ENCODE data around the gene TMED4.

Gene TMED4

GRCh38 chr7:44621034-44621749 is 39.2 kb upstream of the TMED4 start:
- Histone ChIP-seq H3K9me3 (ENCODE audit: control insufficient read depth, insufficient read depth, low read length) (no peaks in the 10 kb centered on the region), H3K27me3 (ENCODE audit: control insufficient read depth, insufficient read depth, low read length) (no peaks in the 10 kb centered on the region), H3K36me3 (ENCODE audit: control insufficient read depth, insufficient read depth, low read length) (no peaks in the 10 kb centered on the region), H3K4me1 (ENCODE audit: control insufficient read depth, insufficient read depth, low read length) (no peaks in the 10 kb centered on the region), H3K27ac (ENCODE audit: low read length) (no peak overlapping the region), H3K4me3 (ENCODE audit: low read length) (no peak overlapping the region)
- no CpG with 5 or more reads among the region's 11 CpGs for WGBS (ENCODE audit: insufficient coverage, insufficient read length)
- DNase-seq (ENCODE audit: low read depth, low spot score) = no peak

DNA sequence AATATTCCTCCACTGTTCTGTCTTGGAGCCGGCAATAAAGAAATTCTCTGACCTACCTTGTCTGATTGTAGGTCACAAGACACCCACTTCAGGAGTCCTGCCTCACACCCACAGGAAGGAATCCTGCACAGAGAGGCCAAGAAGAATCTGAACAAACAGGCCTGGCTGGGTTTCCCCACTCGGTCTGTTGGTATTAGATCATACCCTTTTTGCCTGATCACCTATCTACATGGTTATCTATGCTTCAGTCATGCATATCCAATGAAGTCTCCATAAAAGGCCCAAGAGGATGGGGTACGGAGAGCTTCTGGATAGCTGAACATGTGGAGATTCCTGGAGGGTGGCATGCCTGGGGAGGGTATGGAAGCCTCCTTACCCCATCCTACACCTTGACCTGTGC is 36.7 kb upstream of the TMED4 start:
- H3K9me3 ChIP-seq (ENCODE audit: control insufficient read depth, insufficient read depth, low read length) = no peaks in the 10 kb centered on the region
- H3K4me3 ChIP-seq (ENCODE audit: low read length) = no peak overlapping the region
- no peaks in the 10 kb centered on the region for H3K36me3 ChIP-seq (ENCODE audit: control insufficient read depth, insufficient read depth, low read length)
- H3K27ac ChIP-seq (ENCODE audit: low read length) = no peak overlapping the region
- no peaks in the 10 kb centered on the region for H3K4me1 ChIP-seq (ENCODE audit: control insufficient read depth, insufficient read depth, low read length)
- DNase-seq (ENCODE audit: low read depth, low spot score) = no peak
- no CpG with 5 or more reads among the region's 3 CpGs for WGBS (ENCODE audit: insufficient coverage, insufficient read length)
- no peaks in the 10 kb centered on the region for H3K27me3 ChIP-seq (ENCODE audit: control insufficient read depth, insufficient read depth, low read length)

DNA sequence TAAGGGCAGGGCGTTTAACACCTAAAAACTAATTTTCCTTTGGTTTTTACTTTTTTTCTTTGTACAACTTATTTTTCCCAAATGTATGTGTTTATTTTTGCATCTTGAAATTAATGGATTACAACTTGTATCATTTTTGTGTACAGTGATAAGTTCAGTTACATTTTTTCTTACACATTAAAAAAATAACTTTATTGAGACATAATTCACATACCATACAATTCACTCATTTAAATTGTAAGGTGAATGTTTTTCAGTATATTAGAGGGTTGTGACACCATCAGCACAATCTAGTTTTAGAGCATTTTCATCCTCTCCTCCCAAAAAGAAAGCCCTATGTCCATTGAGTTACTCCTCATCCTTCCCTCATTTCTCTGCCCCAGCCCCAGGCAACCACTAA is 36.0 kb upstream of the TMED4 start:
- H3K4me3 ChIP-seq (ENCODE audit: low read length) = no peak overlapping the region
- no peak for DNase-seq (ENCODE audit: low read depth, low spot score)
- no peaks in the 10 kb centered on the region for H3K36me3 ChIP-seq (ENCODE audit: control insufficient read depth, insufficient read depth, low read length)
- H3K27ac ChIP-seq (ENCODE audit: low read length) = no peak overlapping the region
- no CpG with 5 or more reads among the region's 1 CpG for WGBS (ENCODE audit: insufficient coverage, insufficient read length)
- no peaks in the 10 kb centered on the region for H3K27me3 ChIP-seq (ENCODE audit: control insufficient read depth, insufficient read depth, low read length)
- H3K4me1 ChIP-seq (ENCODE audit: control insufficient read depth, insufficient read depth, low read length) = no peaks in the 10 kb centered on the region
- no peaks in the 10 kb centered on the region for H3K9me3 ChIP-seq (ENCODE audit: control insufficient read depth, insufficient read depth, low read length)

- H3K36me3 ChIP-seq (ENCODE audit: control insufficient read depth, insufficient read depth, low read length) = no peaks in the 10 kb centered on the region
- no peaks in the 10 kb centered on the region for H3K27me3 ChIP-seq (ENCODE audit: control insufficient read depth, insufficient read depth, low read length)
- H3K4me1 ChIP-seq (ENCODE audit: control insufficient read depth, insufficient read depth, low read length) = no peaks in the 10 kb centered on the region
- no peak for DNase-seq (ENCODE audit: low read depth, low spot score)
- no peaks in the 10 kb centered on the region for H3K9me3 ChIP-seq (ENCODE audit: control insufficient read depth, insufficient read depth, low read length)
- no peak overlapping the region for H3K27ac ChIP-seq (ENCODE audit: low read length)
- H3K4me3 ChIP-seq (ENCODE audit: low read length) = no peak overlapping the region
- no CpG with 5 or more reads among the region's 2 CpGs for WGBS (ENCODE audit: insufficient coverage, insufficient read length)
Measured at GRCh38 chr7:44617225-44617890, 35.3 kb upstream of the TMED4 start.

DNA sequence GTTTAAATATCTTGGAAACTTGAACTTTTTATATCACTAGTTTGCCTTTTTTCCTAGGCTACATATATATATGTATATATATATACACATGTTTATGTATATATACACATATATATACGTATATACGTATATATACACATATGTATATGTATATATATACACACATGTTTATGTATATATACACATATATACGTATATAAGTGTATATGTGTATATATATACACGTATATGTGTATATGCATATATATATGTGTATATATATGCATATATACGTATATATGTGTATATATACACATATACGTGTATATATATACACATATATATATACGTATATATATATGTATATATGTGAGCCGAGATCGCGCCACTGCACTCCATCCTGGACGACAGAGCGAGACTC is 34.5 kb upstream of the TMED4 start:
- Histone ChIP-seq H3K4me1 (ENCODE audit: control insufficient read depth, insufficient read depth, low read length) (no peaks in the 10 kb centered on the region), H3K27me3 (ENCODE audit: control insufficient read depth, insufficient read depth, low read length) (no peaks in the 10 kb centered on the region), H3K4me3 (ENCODE audit: low read length) (no peak overlapping the region), H3K36me3 (ENCODE audit: control insufficient read depth, insufficient read depth, low read length) (no peaks in the 10 kb centered on the region), H3K27ac (ENCODE audit: low read length) (no peak overlapping the region), H3K9me3 (ENCODE audit: control insufficient read depth, insufficient read depth, low read length) (no peaks in the 10 kb centered on the region)
- WGBS (ENCODE audit: insufficient coverage, insufficient read length) = no CpG with 5 or more reads among the region's 12 CpGs
- no peak for DNase-seq (ENCODE audit: low read depth, low spot score)

- H3K9me3 ChIP-seq (ENCODE audit: control insufficient read depth, insufficient read depth, low read length) = no peaks in the 10 kb centered on the region
- WGBS (ENCODE audit: insufficient coverage, insufficient read length) = no CpG with 5 or more reads among the region's 5 CpGs
- no peaks in the 10 kb centered on the region for H3K36me3 ChIP-seq (ENCODE audit: control insufficient read depth, insufficient read depth, low read length)
- H3K4me1 ChIP-seq (ENCODE audit: control insufficient read depth, insufficient read depth, low read length) = no peaks in the 10 kb centered on the region
- no peak overlapping the region for H3K4me3 ChIP-seq (ENCODE audit: low read length)
- no peaks in the 10 kb centered on the region for H3K27me3 ChIP-seq (ENCODE audit: control insufficient read depth, insufficient read depth, low read length)
- DNase-seq (ENCODE audit: low read depth, low spot score) = no peak
- H3K27ac ChIP-seq (ENCODE audit: low read length) = no peak overlapping the region
Measured at GRCh38 chr7:44615793-44616192, 33.8 kb upstream of the TMED4 start.

- no peak for DNase-seq (ENCODE audit: low read depth, low spot score)
- H3K4me1 ChIP-seq (ENCODE audit: control insufficient read depth, insufficient read depth, low read length) = no peaks in the 10 kb centered on the region
- H3K27ac ChIP-seq (ENCODE audit: low read length) = no peak overlapping the region
- H3K27me3 ChIP-seq (ENCODE audit: control insufficient read depth, insufficient read depth, low read length) = no peaks in the 10 kb centered on the region
- no peaks in the 10 kb centered on the region for H3K9me3 ChIP-seq (ENCODE audit: control insufficient read depth, insufficient read depth, low read length)
- H3K4me3 ChIP-seq (ENCODE audit: low read length) = no peak overlapping the region
- WGBS (ENCODE audit: insufficient coverage, insufficient read length) = no CpG with 5 or more reads among the region's 2 CpGs
- H3K36me3 ChIP-seq (ENCODE audit: control insufficient read depth, insufficient read depth, low read length) = no peaks in the 10 kb centered on the region
Measured at GRCh38 chr7:44615149-44615611, 33.1 kb upstream of the TMED4 start.

DNA sequence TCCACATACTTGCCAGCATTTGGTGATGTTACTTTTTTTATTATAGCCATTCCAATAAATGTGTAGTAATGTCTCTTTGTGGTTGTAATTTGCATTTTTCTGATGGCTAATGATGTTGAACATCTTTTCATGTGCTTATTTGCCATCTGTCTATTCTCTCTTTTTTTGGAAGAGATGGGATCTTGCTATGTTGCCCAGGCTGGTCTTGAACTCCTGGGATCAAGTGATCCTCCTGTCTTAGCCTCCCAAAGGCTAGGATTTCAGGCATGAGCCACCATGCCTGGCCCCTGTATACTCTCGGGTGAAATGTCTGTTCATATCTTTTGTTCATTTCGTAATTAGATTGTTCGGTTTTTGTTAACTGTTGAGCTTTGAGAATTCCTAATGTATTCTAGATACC is 27.8 kb upstream of the TMED4 start:
- H3K9me3 ChIP-seq (ENCODE audit: control insufficient read depth, insufficient read depth, low read length) = no peaks in the 10 kb centered on the region
- H3K4me1 ChIP-seq (ENCODE audit: control insufficient read depth, insufficient read depth, low read length) = 0 out of 2 replicates have a peak, but pooled peaks cover 2% of the 10 kb centered on the region
- H3K4me3 ChIP-seq (ENCODE audit: low read length) = no peak overlapping the region
- DNase-seq (ENCODE audit: low read depth, low spot score) = no peak
- no peak overlapping the region for H3K27ac ChIP-seq (ENCODE audit: low read length)
- no peaks in the 10 kb centered on the region for H3K27me3 ChIP-seq (ENCODE audit: control insufficient read depth, insufficient read depth, low read length)
- no peaks in the 10 kb centered on the region for H3K36me3 ChIP-seq (ENCODE audit: control insufficient read depth, insufficient read depth, low read length)
- WGBS (ENCODE audit: insufficient coverage, insufficient read length) = no CpG with 5 or more reads among the region's 3 CpGs

DNA sequence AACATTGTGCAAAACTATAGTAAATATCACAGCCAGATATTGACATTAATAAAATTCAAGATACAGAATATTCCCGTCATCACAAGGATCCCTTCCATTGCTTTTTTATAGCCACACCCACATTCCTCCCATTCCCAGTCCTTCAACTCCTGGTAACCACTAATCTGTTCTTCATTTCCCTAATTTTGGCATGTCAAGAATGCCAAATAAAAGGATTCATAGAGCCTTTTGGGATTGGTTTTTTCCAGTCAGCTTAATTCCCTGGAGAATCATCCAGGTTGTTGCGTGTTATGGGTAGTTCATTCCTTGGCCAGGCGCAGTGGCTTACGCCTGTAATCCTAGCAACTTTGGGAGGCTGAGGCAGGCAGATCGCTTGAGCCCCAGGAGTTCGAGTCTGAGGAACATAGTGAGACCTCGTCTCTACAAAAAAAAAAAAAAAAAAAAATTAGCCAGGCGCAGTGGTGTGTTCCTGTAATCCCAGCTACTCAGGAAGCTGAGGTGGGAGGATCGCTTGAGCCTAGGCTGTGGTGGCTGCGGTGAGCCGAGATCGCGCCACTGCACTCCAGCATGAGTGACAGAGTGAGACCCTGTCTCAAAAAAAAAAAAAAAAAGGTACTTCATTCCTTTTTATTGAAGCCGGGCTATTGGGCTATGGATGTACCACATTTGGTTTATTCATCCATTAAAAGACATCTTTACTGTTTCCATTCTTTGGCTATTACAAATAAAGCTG is 27.1 kb upstream of the TMED4 start:
- H3K36me3 ChIP-seq (ENCODE audit: control insufficient read depth, insufficient read depth, low read length) = no peaks in the 10 kb centered on the region
- no peak for DNase-seq (ENCODE audit: low read depth, low spot score)
- WGBS (ENCODE audit: insufficient coverage, insufficient read length) = no CpG with 5 or more reads among the region's 14 CpGs
- H3K27me3 ChIP-seq (ENCODE audit: control insufficient read depth, insufficient read depth, low read length) = no peaks in the 10 kb centered on the region
- 0 out of 2 replicates have a peak, but pooled peaks cover 2% of the 10 kb centered on the region for H3K4me1 ChIP-seq (ENCODE audit: control insufficient read depth, insufficient read depth, low read length)
- H3K4me3 ChIP-seq (ENCODE audit: low read length) = no peak overlapping the region
- no peak overlapping the region for H3K27ac ChIP-seq (ENCODE audit: low read length)
- no peaks in the 10 kb centered on the region for H3K9me3 ChIP-seq (ENCODE audit: control insufficient read depth, insufficient read depth, low read length)

- 0 out of 2 replicates have a peak, but pooled peaks cover 2% of the 10 kb centered on the region for H3K4me1 ChIP-seq (ENCODE audit: control insufficient read depth, insufficient read depth, low read length)
- no peak overlapping the region for H3K27ac ChIP-seq (ENCODE audit: low read length)
- peak overlapping the region; percentile 97 for H3K4me3 ChIP-seq (ENCODE audit: low read length)
- H3K36me3 ChIP-seq (ENCODE audit: control insufficient read depth, insufficient read depth, low read length) = no peaks in the 10 kb centered on the region
- H3K9me3 ChIP-seq (ENCODE audit: control insufficient read depth, insufficient read depth, low read length) = no peaks in the 10 kb centered on the region
- WGBS (ENCODE audit: insufficient coverage, insufficient read length) = no CpG with 5 or more reads among the region's 35 CpGs
- no peak for DNase-seq (ENCODE audit: low read depth, low spot score)
- H3K27me3 ChIP-seq (ENCODE audit: control insufficient read depth, insufficient read depth, low read length) = no peaks in the 10 kb centered on the region
Measured at GRCh38 chr7:44607141-44608068, 25.4 kb upstream of the TMED4 start.

Data from iPS DF 6.9 (cell line).